Activated CD8-positive, alpha-beta memory T cell treated with anti-CD3 and anti-CD28 coated beads for 36 hours (primary cell): ENCODE measurements around the gene RTTN. TPM values are rescaled to one million over a fixed set of nuclear protein-coding genes. Genes with fewer than 3 reads are reported as not detected.
"Not testable (repeated sequence)": the region's sequence is repeated elsewhere in the genome, so short reads cannot be mapped to it uniquely, and the experiment has no call there.

Source experiments
- CTCF ChIA-PET: fragments of 350-600 bp; sonication (Branson Sonifier 250); formaldehyde crosslinking; loops from one replicate; lab custom pipeline; 2021; ENCODE audit warnings: antibody characterized with exemption; lab: Charles Lee
- POLR2A ChIA-PET: fragments of 350-600 bp; sonication (Branson Sonifier 250); formaldehyde crosslinking; loops from one replicate; lab custom pipeline; 2021; ENCODE audit warnings: antibody characterized with exemption; lab: Charles Lee
- total RNA-seq, 2 experiments: library from RNA; stranded (reverse); gene quantifications; one replicate each; pipeline ENCODE4 v1.2.3, GENCODE V29; 2021

The RTTN gene
- total RNA-seq, 2 experiments from 2014 or later = 24.8 to 25.2 TPM

DNA sequence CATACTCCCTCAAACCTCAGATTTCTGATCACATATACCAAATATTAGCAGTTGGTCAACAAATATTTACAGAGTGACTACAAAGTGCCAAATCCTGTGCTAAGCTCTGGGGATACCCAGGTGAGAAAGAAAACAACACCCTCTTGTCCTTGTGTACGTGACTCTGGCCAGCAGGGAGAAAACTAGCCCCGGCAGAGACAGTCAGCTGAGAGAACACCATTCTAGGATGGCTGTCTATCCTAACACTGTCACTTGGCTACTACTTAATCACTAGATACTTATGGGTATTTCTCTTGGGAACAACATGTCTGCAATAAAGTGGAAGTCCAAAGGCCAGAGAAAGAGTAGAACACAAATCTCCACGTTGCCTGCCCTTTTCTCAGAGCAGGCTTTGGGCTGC lies 199.9 kb downstream of the RTTN start:
- ChIA-PET CTCF (no interaction called here), POLR2A (no interaction called here)

DNA sequence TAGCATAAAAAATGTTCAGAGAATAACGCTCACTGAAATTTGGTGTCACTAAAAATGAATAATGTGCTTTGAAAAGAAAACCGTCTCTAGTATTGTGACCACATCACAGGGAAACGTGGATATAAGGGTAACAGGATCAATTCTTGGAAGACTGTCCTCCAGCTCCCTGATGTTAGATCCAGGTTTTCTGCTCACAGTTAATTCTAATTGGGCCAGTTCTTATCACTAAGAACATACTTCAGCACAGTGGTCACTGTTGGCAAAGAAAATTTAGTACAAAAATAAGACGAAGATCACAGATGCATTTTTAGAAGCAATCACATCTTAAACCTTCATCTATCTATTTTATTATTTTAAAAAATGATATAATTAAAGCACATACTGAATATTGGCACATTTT lies 200.8 kb downstream of the RTTN start:
- POLR2A ChIA-PET = interaction anchor here (0.6 kb wide), 1 partner anchor 276 kb away, joined by 3 read pairs; no protein-coding TSS in a partner anchor
- CTCF ChIA-PET = no interaction called here

DNA sequence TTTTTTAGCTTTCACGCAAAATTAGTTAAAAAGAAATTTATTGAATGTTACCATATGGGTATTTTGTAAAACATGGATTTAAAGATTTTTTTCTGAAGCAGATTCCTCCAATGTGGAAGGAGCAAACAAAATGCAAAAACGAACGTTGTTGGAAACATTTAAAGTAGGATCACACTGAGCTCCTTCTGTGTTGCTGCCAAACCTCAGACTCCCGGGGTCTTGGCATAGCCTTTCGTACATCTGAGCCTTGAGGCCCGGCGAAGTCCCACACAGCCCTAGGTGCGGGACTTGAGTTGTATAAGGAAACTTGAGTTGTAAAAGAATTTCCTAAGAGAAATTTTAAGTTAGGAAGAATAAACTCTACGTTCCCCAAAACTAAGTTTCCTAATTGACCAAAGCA lies 205.8 kb downstream of the RTTN start:
- POLR2A ChIA-PET = no interaction called here
- CTCF ChIA-PET = no interaction called here

DNA sequence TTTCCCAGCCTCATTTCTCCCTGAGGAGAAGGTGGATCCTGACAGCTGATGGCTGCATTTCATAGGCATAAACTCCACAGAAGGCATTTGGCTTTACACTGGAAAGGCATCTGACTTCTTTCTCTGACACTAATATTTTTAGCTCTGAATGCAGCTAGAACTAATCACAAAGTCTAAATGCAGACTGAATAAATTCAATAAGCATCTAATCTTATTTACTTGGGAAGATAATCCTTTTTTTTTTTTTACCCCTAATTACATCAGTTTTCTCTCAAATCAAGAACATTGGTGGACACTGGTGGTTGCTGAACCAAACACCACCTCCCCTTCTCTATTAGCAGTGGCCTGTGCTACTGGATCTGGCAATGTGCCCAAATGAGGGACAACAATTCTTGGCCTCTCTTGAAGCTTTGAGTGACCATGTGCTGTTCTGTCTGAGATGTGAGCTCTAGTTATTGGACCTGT lies 206.9 kb downstream of the RTTN start:
- ChIA-PET CTCF (no interaction called here), POLR2A (no interaction called here)

DNA sequence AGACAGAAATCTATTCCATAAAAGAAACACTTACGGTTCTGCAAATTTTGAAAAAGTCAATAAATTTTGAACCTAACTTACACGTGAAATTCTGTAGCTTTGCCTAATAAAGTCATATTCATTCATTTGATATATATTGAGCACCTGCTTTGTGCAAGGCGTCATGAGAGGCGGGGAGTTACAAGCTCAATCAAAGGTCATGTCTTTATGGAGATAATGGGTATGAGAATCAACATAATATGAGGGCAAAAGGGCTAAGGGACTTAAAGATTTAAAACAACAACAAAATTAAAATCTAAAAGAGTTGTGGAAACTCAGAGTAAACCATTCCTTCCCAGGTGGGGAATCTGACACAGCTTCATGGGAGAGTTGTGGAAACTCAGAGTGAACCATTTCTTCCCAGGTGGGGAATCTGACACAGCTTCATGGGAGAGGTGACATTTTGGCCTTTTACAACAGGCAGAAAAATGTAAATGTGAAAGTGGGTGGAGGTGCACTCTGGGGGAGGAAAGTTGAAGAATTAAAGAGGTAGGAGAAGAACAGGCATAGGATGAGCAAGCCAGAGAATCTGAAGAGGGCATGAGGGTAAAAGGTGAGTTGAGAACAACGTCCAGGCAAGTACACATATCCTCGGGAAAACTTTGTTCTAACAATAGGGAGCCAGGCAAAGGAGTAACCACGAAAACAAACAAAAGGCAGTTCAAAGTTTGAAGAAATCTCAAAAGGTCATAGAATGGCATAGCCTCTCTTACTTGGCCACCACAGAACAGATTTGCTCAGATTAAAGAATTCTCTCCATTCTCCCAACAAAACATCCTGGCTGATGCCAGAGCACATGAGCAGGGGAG lies 208.3 kb downstream of the RTTN start:
- ChIA-PET CTCF (interaction anchor here (0.8 kb wide), 1 partner anchor 18 kb away, joined by 3 read pairs; no protein-coding TSS in a partner anchor), POLR2A (no interaction called here)

DNA sequence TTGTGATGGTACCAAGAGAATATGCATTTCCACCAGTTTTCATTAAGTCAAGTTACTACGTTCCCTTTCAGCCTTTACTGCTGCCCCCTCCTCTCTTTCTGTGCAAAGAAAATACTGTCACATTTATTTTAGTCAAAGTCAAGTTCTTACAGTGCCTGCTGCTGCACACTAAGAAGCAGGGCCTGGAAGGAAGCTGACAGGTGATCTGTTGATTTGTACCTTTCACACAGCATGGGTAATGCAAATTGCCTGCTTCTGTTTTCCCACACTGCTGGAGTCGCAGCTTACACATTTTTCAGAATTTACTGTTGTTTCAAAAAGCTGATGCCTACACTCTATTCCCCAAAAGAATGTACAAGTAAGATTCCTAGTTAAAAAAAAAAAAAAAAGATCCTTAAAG lies 209.1 kb downstream of the RTTN start:
- ChIA-PET POLR2A (no interaction called here), CTCF (interaction anchor here (0.8 kb wide), 1 partner anchor 19 kb away, joined by 3 read pairs; no protein-coding TSS in a partner anchor)

DNA sequence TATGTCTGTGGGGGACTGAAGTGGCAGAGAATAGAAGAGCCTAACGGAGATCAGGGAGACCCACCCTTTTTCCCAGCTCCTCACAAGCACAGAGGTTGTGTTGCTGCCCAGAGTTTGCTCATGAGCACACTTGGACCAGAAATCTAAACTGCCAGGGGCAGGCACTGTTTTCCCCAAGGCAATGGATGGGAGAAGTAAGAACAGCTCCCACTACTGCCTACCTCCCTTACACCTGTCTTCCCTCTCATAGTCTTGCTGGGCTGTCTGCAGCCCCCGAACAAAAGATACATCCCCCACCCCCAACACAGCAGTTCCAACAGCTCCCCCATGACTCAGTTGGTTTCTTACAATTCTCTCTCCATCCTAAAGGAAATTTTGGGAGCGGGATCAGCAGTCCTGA lies 209.7 kb downstream of the RTTN start:
- ChIA-PET POLR2A (no interaction called here), CTCF (no interaction called here)

DNA sequence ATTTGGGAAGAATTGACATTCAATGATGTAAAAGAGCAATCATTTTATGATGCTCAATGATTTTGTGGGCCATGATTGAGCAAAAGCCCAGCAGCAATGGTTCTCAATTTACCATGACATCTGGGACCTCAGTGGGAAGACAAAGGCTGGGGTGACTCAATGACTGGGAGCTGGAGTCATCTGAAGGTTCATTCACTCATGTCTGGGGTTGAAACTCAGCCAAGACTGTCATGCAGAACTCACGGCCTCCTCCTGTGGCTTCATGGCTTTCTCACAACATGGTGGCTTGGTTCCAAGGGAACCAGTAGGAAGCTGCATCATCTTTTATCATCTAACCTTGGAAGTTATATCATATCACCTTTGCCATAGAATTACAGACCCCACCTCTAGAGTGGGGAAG lies 212.7 kb downstream of the RTTN start:
- ChIA-PET POLR2A (no interaction called here), CTCF (no interaction called here)

DNA sequence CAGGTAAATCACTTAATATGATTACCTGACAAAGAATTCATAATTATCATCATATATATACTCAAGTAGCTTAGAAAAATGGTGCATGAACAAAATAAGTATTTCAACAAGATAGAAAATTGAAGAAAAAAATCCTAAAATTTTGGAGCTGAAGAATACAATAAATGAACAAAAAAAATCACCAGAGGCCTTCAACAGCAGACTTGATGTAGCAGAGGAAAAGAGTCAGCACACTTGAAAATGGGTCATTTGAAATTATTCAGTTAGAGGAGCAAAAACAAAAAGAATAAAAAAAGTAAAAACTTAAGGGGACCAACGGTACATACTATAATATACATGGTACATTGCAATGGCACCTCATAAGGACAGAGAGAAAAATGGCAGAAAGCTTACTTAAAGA lies 217.6 kb downstream of the RTTN start:
- ChIA-PET CTCF (no interaction called here), POLR2A (no interaction called here)

DNA sequence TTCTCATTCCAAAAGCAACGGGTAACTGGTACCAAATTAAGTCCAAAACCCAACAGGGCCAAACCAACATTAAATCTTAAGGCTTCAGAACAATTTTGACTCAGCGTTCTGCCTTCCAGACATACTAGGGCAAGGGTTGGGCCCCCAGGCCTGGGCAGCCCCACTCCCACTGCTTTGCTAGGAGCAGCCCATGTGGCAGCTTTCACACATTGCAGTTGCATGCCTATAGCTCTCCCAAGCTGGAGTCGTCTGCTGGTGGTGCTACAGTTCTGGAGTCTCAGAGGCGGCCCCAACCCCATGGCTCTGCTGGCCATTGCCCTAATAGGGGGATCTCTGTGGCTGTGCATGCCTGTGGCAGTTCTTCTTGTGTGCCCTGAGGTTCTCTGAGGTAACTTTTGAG lies 220.2 kb downstream of the RTTN start:
- ChIA-PET POLR2A (no interaction called here), CTCF (no interaction called here)

DNA sequence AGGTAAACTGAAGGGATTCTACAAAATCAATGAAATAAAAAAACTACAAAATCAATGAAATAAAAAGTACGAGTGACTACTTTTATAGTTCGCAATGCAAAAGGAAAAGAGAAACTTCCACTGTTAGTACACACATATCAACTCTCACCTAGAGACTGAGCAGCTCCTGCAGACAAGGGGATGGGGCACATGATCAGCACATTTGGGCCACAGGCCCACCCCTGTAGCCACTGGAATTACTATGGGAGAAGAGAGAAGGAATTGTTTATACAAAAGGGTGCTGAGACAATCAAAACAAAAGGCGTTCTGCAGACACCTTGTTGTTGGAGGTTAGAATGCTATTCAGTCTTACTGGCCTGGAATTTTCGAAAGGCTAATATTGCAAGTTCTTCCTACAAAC lies 223.1 kb downstream of the RTTN start:
- ChIA-PET CTCF (interaction anchor here (0.5 kb wide), 1 partner anchor 398 kb away, joined by 3 read pairs; no protein-coding TSS in a partner anchor), POLR2A (no interaction called here)

DNA sequence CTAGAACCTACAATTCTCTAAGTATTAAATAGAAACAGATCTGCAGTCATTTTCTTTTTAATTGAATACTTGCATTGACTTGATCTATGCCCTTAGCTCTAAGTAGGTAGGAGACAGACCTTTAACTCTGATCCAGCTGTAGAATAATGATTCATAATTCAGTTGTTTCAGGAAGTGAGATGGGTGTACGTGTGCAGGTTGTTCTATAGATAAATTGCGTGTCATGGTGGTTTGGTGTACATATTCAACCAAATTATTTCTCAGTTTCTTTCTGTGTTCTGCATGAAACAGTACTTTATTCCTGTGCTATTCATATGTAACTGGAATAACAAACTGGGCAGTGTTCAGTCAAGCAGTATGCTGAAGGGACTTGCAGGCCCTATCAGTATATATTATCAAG lies 223.5 kb downstream of the RTTN start:
- CTCF ChIA-PET = interaction anchor here (0.5 kb wide), 1 partner anchor 398 kb away, joined by 3 read pairs; no protein-coding TSS in a partner anchor
- POLR2A ChIA-PET = interaction anchor here (0.6 to 0.9 kb wide), 2 partner anchors 14 to 86 kb away, joined by 3 to 4 read pairs; no protein-coding TSS in a partner anchor

DNA sequence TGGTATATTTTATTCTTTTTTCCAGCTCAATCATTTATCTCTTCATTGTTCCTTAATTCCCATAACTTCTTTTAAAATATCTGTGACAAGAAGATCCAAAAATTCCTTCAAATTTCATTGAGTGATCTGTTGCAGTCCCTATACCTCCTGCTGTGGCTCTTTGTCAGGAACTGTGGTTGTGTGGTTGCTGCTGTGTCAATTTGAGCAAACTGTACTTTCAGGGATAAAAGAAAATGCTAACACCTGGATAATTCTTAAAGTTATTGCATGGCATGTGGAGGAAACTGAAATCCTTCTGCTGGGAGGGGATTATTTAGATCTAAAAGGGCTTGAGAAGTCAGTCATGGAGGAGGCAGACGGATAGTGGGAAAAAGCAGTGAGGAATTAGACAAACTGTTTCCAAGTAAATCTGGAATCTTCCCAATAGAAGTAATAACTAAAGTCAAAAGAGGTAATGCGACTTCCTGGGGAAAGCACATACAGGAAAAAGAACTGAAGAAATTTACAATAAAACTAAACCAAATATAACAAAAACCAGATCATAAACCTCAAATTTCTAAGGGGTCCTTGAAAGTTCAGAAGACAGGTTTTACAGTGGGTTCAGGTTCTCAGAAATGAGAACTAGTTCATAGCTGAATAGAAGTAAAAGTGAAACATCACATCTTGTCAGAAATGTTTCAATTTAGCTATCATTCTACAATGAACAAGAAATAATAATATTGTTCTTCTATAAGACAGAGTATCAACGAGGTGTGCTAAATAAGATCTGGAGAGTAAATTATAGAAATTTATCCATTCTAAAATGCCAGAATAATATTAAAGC lies 224.3 kb downstream of the RTTN start:
- CTCF ChIA-PET = no interaction called here
- POLR2A ChIA-PET = interaction anchor here (0.6 to 0.9 kb wide), 3 partner anchors 13 to 339 kb away, joined by 3 to 4 read pairs (median 3); no protein-coding TSS in a partner anchor

DNA sequence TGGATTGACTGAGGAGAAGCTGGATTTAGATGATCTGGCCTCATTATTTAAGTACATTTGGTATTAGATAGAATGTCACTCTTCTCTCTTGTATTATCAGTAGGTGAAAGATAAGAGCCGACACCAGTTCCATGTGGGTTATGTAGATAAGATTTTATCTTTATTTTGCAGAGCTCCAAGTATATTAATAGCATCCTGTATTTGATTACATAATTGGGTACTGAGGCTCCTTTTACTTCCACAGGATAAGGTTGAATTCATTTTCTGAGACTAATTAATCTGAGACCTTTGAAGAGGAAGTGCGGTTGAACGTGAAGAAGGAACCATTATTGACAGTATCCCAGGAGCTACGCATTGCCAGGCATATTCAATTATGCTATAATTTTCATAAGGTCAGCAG lies 225.0 kb downstream of the RTTN start:
- POLR2A ChIA-PET = interaction anchor here (0.6 kb wide), 1 partner anchor 338 kb away, joined by 3 read pairs; no protein-coding TSS in a partner anchor
- CTCF ChIA-PET = no interaction called here

DNA sequence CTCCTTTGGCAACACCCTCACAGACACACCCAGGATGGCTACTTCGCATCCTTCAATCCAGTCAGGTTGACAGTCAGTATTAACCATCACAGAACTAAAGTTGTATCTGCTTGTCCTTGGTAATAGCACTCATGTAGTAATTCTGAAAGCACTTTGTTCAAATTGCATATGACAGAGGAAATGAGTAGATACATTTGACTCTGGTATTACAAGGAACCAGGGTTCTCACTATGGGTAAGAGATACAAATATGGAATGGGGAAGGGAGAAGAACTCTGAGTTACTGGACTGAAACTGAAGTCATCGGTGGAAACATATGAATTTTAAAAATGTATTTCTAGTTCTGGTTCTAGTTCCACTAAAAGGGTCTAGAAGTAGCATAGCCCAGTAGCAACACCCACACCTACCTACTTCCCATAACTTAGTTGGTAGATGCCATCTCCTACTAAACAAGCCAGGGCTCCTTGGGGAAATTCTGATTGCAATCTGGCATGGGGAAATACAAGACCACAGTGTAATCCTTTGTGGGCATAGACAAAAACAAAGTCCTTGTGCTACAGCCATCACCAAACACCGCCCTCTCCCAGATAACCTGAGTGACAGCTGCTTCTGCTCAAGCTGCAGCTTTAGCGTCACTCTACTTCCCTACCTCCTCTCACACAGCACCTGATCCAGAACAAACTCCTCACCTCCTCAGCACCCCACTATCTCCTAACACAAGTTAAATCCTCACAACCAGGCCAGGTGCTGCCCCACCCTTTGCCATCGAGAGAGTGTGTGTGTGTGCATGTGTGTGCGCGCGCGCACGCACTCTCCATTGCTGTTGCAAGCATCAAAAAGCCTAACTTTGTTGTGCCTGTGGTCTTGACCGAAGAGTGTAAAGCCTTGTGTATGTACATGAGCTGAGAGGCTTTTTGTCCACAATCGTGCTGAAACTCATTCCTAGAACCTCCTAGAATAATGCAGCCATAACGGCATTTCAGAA lies 226.5 kb downstream of the RTTN start:
- ChIA-PET POLR2A (no interaction called here), CTCF (no interaction called here)

DNA sequence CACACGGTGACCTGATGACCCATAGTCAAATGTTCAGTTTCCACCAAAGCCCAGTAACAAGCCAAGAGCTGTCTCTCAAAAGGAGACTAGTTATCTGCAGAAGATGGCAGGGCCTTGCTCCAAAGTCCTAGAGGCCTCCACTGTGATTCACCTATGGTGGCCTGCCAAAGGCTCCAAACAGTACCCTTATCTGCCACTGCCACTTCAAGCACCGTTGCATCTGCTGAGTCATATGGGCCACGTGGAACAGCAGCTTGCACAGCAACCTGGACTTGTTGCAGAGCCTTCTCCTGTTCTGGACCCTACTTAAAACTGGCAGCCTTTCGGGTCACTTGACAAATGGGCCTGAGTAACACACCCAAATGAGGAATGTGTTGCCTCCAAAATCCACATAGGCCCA lies 230.2 kb downstream of the RTTN start:
- POLR2A ChIA-PET, CTCF ChIA-PET: not testable (repeated sequence)

DNA sequence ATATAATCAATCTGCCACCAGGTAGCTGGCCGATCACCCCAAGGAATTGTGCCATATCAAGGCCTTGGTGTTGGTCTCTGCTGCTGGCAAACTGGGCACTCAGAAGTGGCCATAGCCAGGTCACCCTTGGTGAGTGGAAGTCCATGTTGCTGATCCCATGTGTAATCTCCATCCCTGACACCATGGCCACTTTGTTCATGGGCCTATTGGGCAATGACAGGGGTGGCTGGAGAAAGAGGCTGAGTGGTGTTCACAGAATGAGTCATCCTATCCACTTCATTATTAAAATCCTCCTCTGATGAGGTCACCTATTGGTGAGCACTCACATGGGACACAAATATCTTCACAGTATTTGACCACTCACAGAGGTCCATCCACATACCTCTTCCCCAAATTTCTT lies 231.1 kb downstream of the RTTN start:
- POLR2A ChIA-PET = no interaction called here

DNA sequence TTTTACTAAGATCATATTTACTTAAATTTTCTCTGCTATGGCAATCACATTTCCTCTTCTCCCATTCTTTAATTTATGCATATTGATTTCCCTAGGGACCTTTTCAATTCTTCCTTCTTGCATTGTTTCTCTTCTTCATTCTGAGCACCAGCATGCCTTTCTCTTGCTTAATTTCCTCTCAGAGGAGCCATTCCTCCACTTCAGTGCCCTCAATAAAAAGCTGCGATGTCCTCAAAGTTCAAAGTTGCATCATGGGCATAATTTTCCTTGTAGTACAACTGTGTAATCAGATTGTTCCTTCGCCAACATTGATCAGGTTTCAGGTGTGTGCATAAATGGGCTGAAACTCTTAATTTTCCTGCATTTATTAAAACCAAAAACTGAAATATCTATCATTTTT lies 236.0 kb downstream of the RTTN start:
- ChIA-PET POLR2A (no interaction called here), CTCF (no interaction called here)

More for the DNA sequence above, 231.1 kb downstream of the RTTN start:
- CTCF ChIA-PET = no interaction called here

DNA sequence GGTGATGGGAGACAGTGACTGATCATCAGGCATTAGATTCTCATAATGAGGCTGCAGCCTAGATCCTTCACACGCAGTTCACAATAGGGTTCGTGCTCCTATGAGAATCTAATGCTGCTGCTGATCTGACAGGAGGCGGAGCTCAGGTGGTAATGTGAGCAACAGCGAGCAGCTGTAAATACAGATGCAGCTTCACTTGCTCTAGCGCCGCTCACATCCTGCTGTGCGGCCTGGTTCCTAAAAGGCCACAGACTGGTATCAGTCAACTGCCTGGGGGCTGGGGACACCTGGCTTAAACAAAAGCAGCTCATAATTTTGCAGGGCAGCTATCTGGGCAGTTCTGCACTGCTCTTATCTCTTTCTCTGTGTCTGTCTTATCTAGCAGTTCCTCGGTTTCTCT lies 237.4 kb downstream of the RTTN start:
- CTCF ChIA-PET = interaction anchor here (1.1 kb wide), 1 partner anchor 9 kb away, joined by 4 read pairs; no protein-coding TSS in a partner anchor
- POLR2A ChIA-PET = interaction anchor here (0.7 to 1.3 kb wide), 3 partner anchors 13 to 56 kb away, joined by 3 to 4 read pairs (median 3); no protein-coding TSS in a partner anchor
